A673 (cell line): ENCODE results near the gene MAP3K5.

ENCODE experiments used
- EZH2 ChIP-seq: fragments of 200-600 bp; sonication (generic); IDR thresholded peaks from 2 replicates; pipeline ENCODE4 v1.6.1; 2017; ENCODE audit warnings: borderline replicate concordance, low read depth, mild to moderate bottlenecking, mixed read lengths, antibody characterized with exemption, low read length; ENCODE audit not compliant: poor library complexity, severe bottlenecking
- TF ChIP-seq, protein P1 (sequence below): fragments of 300-800, 200-600 bp; sonication (generic); conservative IDR thresholded peaks from 2 replicates; pipeline ENCODE4 v1.5.1; 2017; ENCODE audit warnings: low read depth, mild to moderate bottlenecking, antibody characterized with exemption, low read length, moderate library complexity, mixed read lengths

DNA sequence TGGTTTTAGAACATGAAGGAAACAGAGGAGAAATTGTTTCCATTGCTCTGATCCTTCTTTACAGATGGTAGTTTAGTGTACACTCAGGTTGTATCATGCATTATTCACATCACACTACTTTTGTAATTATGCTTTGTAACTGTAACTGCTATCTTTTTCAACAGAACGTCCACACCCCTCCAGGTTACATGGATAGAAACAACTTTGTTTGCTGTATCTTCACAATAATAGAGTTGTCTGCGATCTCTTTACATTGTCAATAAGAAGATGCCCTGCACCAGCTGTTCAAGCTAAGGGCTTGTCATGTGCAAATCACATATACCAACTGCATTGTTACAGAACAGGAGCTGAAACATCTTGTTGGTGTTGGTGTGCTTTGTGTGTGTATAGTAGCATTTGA is 174.2 kb downstream of the MAP3K5 start:
- TF ChIP-seq, protein P1, sequence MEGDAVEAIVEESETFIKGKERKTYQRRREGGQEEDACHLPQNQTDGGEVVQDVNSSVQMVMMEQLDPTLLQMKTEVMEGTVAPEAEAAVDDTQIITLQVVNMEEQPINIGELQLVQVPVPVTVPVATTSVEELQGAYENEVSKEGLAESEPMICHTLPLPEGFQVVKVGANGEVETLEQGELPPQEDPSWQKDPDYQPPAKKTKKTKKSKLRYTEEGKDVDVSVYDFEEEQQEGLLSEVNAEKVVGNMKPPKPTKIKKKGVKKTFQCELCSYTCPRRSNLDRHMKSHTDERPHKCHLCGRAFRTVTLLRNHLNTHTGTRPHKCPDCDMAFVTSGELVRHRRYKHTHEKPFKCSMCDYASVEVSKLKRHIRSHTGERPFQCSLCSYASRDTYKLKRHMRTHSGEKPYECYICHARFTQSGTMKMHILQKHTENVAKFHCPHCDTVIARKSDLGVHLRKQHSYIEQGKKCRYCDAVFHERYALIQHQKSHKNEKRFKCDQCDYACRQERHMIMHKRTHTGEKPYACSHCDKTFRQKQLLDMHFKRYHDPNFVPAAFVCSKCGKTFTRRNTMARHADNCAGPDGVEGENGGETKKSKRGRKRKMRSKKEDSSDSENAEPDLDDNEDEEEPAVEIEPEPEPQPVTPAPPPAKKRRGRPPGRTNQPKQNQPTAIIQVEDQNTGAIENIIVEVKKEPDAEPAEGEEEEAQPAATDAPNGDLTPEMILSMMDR: no peak
- no peak for TF ChIP-seq EZH2
